Caco-2 (cell line): ENCODE measurements around the gene IL2RA. TPM values are rescaled to one million over a fixed set of nuclear protein-coding genes. Genes with fewer than 3 reads are reported as not detected.

Experiments used
- BruUV-seq: library from RNA; stranded (reverse); fragments of 400-500 nt; replicated peaks from 2 replicates; lab custom pipeline; 2021; lab: Mats Ljungman, UMichigan
- CTCF ChIA-PET: fragments of 300-600 bp; sonication (Branson Sonifier 250); formaldehyde crosslinking; loops from one replicate; lab custom pipeline; 2022; ENCODE audit warnings: antibody characterized with exemption; lab: Charles Lee
- POLR2A ChIA-PET: fragments of 300-600 bp; sonication (Branson Sonifier 250); formaldehyde crosslinking; loops from one replicate; lab custom pipeline; 2022; ENCODE audit warnings: antibody characterized with exemption; lab: Charles Lee
- DNase-seq, 2 experiments: peaks; one replicate each; pipeline versions ENCODE4 v3.0.0 to v3.0.0-alpha.2; 2020 to 2022
- H3K27me3 ChIP-seq: replicated peaks from 2 replicates; pipeline ENCODE4 v1.6.0; 2011; ENCODE audit warnings: low read length; ENCODE audit not compliant: control insufficient read depth, insufficient read depth
- H3K36me3 ChIP-seq: 2 replicates; pipeline ENCODE4 v1.5.1; 2011; ENCODE audit warnings: low read length; ENCODE audit not compliant: control insufficient read depth, insufficient read depth
- H3K4me1 ChIP-seq: fragments of 250-450 bp; sonication (Bioruptor Pico); 2 replicates; pipeline ENCODE4 v1.5.1; 2020; ENCODE audit warnings: mild to moderate bottlenecking
- H3K4me3 ChIP-seq: 2 replicates; pipeline ENCODE4 v1.5.1; 2011; ENCODE audit warnings: low read depth, mild to moderate bottlenecking, control low read depth, low read length
- H3K9me3 ChIP-seq: fragments of 250-450 bp; sonication (Bioruptor Pico); 2 replicates; pipeline ENCODE4 v1.5.1; 2020; ENCODE audit warnings: mild to moderate bottlenecking, moderate library complexity
- H3K27ac Mint-ChIP-seq: one replicate; pipeline ENCODE4 v1.8.0; 2022; ENCODE audit warnings: mixed read lengths; ENCODE audit not compliant: unreplicated experiment
- H3K27me3 Mint-ChIP-seq: one replicate; pipeline ENCODE4 v1.8.0; 2022; ENCODE audit warnings: mixed read lengths; ENCODE audit not compliant: insufficient read depth, unreplicated experiment
- H3K36me3 Mint-ChIP-seq: one replicate; pipeline ENCODE4 v1.8.0; 2022; ENCODE audit warnings: mild to moderate bottlenecking, mixed read lengths; ENCODE audit not compliant: insufficient read depth, unreplicated experiment
- H3K4me1 Mint-ChIP-seq: one replicate; pipeline ENCODE4 v1.8.0; 2022; ENCODE audit warnings: low read depth, mixed read lengths; ENCODE audit not compliant: unreplicated experiment
- H3K4me3 Mint-ChIP-seq: one replicate; pipeline ENCODE4 v1.8.0; 2022; ENCODE audit warnings: mild to moderate bottlenecking, moderate library complexity, mixed read lengths; ENCODE audit not compliant: unreplicated experiment
- H3K9me3 Mint-ChIP-seq: one replicate; pipeline ENCODE4 v1.8.0; 2022; ENCODE audit warnings: mixed read lengths; ENCODE audit not compliant: unreplicated experiment
- intact Hi-C: fragments of 100-400 bp; cut with micrococcal nuclease; formaldehyde crosslinking; loops from one replicate; pipeline ENCODE4 v1.10.0; 2022; ENCODE audit not compliant: unreplicated experiment
- total RNA-seq: library from RNA; stranded (reverse); gene quantifications from 2 replicates; pipeline ENCODE4 v1.2.3, GENCODE V29; 2022
- TF ChIP-seq, protein P1 (sequence below), 2 experiments: fragments of 200-600 bp in 1 of 2; IDR thresholded peaks; 1 replicate in 1 of 2; 2 replicates in 1 of 2; pipeline versions ENCODE4 v1.5.1 to v1.8.0; 2011 to 2022; ENCODE audit warnings: antibody characterized with exemption in 1 of 2, control low read depth in 1 of 2, inconsistent platforms in 1 of 2, low read depth in 1 of 2, low read length in 1 of 2, mild to moderate bottlenecking in 1 of 2, moderate library complexity in 1 of 2; ENCODE audit not compliant: insufficient read depth in 1 of 2, severe bottlenecking in 1 of 2, unreplicated experiment in 1 of 2

The IL2RA gene
- total RNA-seq, 1 experiment from 2014 or later: not detected

GRCh38 chr10:6048281-6049030 is 13.7 kb downstream of the IL2RA start:
- BruUV-seq: no TSS peak
- 0 out of 2 replicates have a peak, but pooled peaks cover 1% of the 10 kb centered on the region for H3K27me3 ChIP-seq
- intact Hi-C loops: no loop called here
- CTCF ChIA-PET: interaction anchor here (1.0 kb wide), 1 partner anchor 99 kb away, joined by 3 read pairs; no protein-coding TSS in a partner anchor
- H3K4me3 Mint-ChIP-seq: no peak overlapping the region
- peaks cover 7% of the 10 kb centered on the region for H3K4me1 Mint-ChIP-seq
- H3K9me3 ChIP-seq: no peaks in the 10 kb centered on the region
- TF ChIP-seq, protein P1, sequence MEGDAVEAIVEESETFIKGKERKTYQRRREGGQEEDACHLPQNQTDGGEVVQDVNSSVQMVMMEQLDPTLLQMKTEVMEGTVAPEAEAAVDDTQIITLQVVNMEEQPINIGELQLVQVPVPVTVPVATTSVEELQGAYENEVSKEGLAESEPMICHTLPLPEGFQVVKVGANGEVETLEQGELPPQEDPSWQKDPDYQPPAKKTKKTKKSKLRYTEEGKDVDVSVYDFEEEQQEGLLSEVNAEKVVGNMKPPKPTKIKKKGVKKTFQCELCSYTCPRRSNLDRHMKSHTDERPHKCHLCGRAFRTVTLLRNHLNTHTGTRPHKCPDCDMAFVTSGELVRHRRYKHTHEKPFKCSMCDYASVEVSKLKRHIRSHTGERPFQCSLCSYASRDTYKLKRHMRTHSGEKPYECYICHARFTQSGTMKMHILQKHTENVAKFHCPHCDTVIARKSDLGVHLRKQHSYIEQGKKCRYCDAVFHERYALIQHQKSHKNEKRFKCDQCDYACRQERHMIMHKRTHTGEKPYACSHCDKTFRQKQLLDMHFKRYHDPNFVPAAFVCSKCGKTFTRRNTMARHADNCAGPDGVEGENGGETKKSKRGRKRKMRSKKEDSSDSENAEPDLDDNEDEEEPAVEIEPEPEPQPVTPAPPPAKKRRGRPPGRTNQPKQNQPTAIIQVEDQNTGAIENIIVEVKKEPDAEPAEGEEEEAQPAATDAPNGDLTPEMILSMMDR (IDR thresholded peaks at IDR 0.05; ENCODE audit: insufficient read depth in 1 of 2, low read depth in 1 of 2, low read length in 1 of 2, severe bottlenecking in 1 of 2, unreplicated experiment in 1 of 2): no peak
- H3K9me3 Mint-ChIP-seq: no peaks in the 10 kb centered on the region
- H3K27ac Mint-ChIP-seq: no peak overlapping the region
- POLR2A ChIA-PET: interaction anchor here (0.6 kb wide), 1 partner anchor 199 kb away, joined by 4 read pairs; no protein-coding TSS in a partner anchor
- no peak overlapping the region for H3K4me3 ChIP-seq
- peaks cover 26% of the 10 kb centered on the region for H3K27me3 Mint-ChIP-seq
- H3K36me3 Mint-ChIP-seq: no peaks in the 10 kb centered on the region
- H3K36me3 ChIP-seq: no peaks in the 10 kb centered on the region
- H3K4me1 ChIP-seq: no peaks in the 10 kb centered on the region
- no peak for DNase-seq

GRCh38 chr10:6047847-6048246 is 14.3 kb downstream of the IL2RA start:
- Histone ChIP-seq H3K27me3 (0 out of 2 replicates have a peak, but pooled peaks cover 1% of the 10 kb centered on the region), H3K4me1 (no peaks in the 10 kb centered on the region), H3K9me3 (no peaks in the 10 kb centered on the region), H3K36me3 (no peaks in the 10 kb centered on the region), H3K4me3 (no peak overlapping the region)
- Mint-ChIP-seq H3K4me1 (peaks cover 7% of the 10 kb centered on the region), H3K9me3 (no peaks in the 10 kb centered on the region), H3K27ac (no peak overlapping the region), H3K27me3 (peaks cover 29% of the 10 kb centered on the region), H3K4me3 (no peak overlapping the region), H3K36me3 (no peaks in the 10 kb centered on the region)
- POLR2A ChIA-PET: no interaction called here
- TF ChIP-seq, protein P1 (IDR thresholded peaks at IDR 0.05; ENCODE audit: insufficient read depth in 1 of 2, low read depth in 1 of 2, low read length in 1 of 2, severe bottlenecking in 1 of 2, unreplicated experiment in 1 of 2): no peak
- CTCF ChIA-PET: no interaction called here
- BruUV-seq: no TSS peak
- no peak for DNase-seq
- intact Hi-C loops: no loop called here

- Histone ChIP-seq H3K4me3 (no peak overlapping the region), H3K4me1 (no peaks in the 10 kb centered on the region), H3K36me3 (no peaks in the 10 kb centered on the region), H3K27me3 (0 out of 2 replicates have a peak, but pooled peaks cover 1% of the 10 kb centered on the region), H3K9me3 (no peaks in the 10 kb centered on the region)
- Mint-ChIP-seq H3K4me1 (peaks cover 7% of the 10 kb centered on the region), H3K27ac (no peak overlapping the region), H3K27me3 (peaks cover 23% of the 10 kb centered on the region), H3K4me3 (no peak overlapping the region), H3K9me3 (no peaks in the 10 kb centered on the region), H3K36me3 (no peaks in the 10 kb centered on the region)
- no peak for DNase-seq
- ChIA-PET POLR2A (no interaction called here), CTCF (no interaction called here)
- TF ChIP-seq, protein P1 (IDR thresholded peaks at IDR 0.05; ENCODE audit: insufficient read depth in 1 of 2, low read depth in 1 of 2, low read length in 1 of 2, severe bottlenecking in 1 of 2, unreplicated experiment in 1 of 2): no peak
- BruUV-seq: no TSS peak
- intact Hi-C loops: no loop called here
These were observed 15.2 kb downstream of the IL2RA start for GRCh38 chr10:6046773-6047611.
